Left cardiac atrium (tissue), 4 donors: ENCODE measurements around the gene SLC9A8. TPM values are rescaled to one million over a fixed set of nuclear protein-coding genes. Genes with fewer than 3 reads are reported as not detected.
"Not testable (repeated sequence)": the region's sequence is repeated elsewhere in the genome, so short reads cannot be mapped to it uniquely, and the experiment has no call there.

ENCODE experiments used
- ATAC-seq, 2 donors: fragments of 200-7000 bp; cut with Tn5 transposase; one replicate each; pipeline ENCODE4 v1.9.1; 2020; ENCODE audit warnings: mild to moderate bottlenecking in 2 of 2, moderate library complexity in 2 of 2
- DNase-seq: peaks from one replicate; pipeline ENCODE4 v3.0.0-alpha.2; 2020
- intact Hi-C, 2 donors: fragments of 100-400 bp; cut with DNase I; formaldehyde crosslinking; loops; one replicate each; pipeline versions ENCODE4 v1.14.1 to v1.15.1; 2022 to 2023
- total RNA-seq, 2 donors: library from RNA; stranded (reverse); fragmentation: NEBNext Ultra II Directional; extraction: Animal tissue kit (Norgen Biotek cat#: 25700); gene quantifications; one replicate each; pipeline ENCODE4 v1.2.1, GENCODE V29; 2021
- donor health status: DM: no; HTN: yes; CAD: no.
- donor health status: DM: no; HTN: yes; CAD: no; lungs with severe emphysema.
- donor health status: DM: yes; HTN: yes; CAD: no.
- donor health status: Dilated cardiomyopathy.

SLC9A8 gene
- total RNA-seq, 2 donors from 2014 or later, result 6.4 to 6.5 TPM

DNA sequence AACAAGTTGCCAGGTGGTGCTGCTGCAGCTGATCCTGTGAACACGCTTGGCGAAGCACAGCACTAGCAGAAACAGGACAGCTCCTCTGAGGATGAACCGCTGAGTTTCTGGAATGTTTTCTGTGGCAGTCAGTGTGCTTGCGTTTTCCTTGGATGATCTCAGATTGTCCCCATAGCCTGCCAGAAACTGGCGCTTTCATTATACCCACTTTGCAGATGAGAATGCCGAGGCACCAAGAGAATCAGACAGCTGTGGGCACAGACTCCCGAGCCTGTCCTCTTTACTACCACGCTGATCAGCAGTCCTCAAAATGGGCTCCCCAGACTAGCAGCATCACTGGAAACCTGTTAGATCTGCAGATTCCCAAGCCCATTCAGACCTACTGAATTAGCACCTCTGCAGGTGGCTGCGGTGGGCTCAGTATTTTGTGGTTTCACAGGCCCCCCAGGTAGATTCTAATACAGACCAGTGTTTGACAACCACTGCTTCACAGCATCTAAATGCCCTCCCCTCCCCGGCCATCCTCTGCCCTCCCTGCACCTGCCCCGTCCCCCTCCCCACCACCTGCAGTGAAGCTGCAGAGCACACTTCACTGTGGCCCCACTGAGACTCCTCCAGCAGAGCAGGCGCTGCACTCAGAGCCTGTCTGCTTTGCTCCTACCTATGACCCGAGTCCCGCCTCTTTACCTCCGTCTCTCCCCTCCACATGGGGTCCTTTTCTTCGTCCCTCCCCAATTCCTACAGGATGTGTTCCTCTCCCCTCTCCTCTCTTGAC, 73.1 kb downstream of the SLC9A8 start:
- DNase-seq (no peak), ATAC-seq (no peak)
- intact Hi-C loops, result no loop called here

GRCh38 chr20:49886571-49887213, 74.1 kb downstream of the SLC9A8 start:
- ATAC-seq, result no peak
- no peak for DNase-seq
- intact Hi-C loops, result no loop called here

DNA sequence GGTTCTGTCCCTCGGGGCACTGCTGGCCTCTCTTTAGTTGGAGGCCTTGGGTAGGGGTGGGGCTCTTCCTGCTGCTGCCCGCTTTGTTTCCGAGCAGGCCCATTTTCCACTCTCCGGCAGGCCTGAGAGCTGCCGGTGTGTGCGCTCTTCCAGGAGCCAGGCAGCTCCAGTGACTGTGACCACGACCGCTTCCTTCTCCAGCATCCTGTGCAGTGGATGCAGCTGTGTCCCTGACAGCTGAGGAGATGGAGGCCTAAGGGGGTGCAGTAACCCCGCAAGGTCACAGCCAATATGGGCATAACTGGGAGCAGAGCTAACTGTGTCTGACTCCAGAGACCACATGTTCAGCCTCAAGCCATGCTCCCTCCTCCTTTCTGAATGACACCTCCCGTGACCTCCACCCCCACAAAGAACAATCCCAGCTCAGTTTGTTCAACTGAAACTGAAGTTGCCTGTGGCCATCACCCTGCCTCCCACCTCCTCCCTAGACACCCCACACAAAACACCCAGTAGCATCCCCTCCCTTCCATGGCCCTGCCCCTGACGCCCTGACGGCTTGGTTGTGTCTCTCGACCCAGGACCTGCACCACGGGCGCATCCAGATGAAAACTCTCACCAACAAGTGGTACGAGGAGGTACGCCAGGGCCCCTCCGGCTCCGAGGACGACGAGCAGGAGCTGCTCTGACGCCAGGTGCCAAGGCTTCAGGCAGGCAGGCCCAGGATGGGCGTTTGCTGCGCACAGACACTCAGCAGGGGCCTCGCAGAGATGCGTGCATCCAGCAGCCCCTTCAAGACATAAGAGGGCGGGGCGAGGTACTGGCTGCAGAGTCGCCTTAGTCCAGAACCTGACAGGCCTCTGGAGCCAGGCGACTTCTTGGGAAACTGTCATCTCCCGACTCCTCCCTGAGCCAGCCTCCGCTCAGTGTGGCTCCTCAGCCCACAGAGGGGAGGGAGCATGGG, 74.9 kb downstream of the SLC9A8 start:
- ATAC-seq (peak; percentile 26 to 42), DNase-seq (no peak)
- intact Hi-C loops, result no loop called here

DNA sequence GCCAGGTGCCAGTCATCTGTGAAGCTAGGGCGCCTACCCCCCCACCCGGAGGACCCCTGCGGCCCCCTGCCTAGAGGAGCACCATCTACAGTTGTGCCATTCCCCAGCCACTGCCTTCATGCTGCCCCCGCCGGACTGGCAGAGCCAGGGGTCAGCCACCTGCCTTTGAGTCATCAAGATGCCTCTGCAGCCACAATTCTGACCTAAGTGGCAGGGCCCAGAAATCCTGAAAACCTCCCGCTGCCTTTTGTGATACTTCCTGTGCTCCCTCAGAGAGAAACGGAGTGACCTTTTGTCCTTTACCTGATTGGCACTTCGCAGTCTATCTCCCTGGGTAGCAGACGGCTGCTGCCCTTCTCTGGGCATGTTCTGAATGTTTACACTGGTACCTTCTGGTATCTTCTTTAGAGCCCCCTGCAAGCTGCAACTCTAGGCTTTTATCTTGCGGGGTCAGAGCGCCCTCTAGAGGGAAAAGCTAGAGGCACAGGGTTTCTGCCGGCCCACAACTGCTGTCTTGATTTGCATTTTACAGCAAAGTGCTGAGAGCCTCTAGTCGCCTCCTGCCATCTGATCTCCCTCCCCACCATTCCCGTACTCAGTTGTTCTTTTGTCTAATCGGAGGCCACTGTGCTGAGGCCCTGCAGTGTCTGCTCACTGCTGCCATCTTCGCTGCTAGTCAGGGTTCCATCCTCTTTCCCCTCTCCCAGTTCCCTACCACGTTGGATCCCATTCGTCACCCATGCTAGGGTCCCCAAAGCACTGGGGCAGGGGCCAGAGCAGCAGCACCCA, 75.8 kb downstream of the SLC9A8 start:
- ATAC-seq (peak in 1 of 2 donors; percentile 3), DNase-seq (no peak)
- intact Hi-C loops, result no loop called here

GRCh38 chr20:49889001-49889934, 76.6 kb downstream of the SLC9A8 start:
- intact Hi-C loops, result no loop called here
- DNase-seq, result no peak

GRCh38 chr20:49889935-49890333, 77.3 kb downstream of the SLC9A8 start:
- intact Hi-C loops, result no loop called here
- no peak for ATAC-seq
- DNase-seq, result no peak

More at GRCh38 chr20:49889001-49889934, 76.6 kb downstream of the SLC9A8 start:
- no peak for ATAC-seq

DNA sequence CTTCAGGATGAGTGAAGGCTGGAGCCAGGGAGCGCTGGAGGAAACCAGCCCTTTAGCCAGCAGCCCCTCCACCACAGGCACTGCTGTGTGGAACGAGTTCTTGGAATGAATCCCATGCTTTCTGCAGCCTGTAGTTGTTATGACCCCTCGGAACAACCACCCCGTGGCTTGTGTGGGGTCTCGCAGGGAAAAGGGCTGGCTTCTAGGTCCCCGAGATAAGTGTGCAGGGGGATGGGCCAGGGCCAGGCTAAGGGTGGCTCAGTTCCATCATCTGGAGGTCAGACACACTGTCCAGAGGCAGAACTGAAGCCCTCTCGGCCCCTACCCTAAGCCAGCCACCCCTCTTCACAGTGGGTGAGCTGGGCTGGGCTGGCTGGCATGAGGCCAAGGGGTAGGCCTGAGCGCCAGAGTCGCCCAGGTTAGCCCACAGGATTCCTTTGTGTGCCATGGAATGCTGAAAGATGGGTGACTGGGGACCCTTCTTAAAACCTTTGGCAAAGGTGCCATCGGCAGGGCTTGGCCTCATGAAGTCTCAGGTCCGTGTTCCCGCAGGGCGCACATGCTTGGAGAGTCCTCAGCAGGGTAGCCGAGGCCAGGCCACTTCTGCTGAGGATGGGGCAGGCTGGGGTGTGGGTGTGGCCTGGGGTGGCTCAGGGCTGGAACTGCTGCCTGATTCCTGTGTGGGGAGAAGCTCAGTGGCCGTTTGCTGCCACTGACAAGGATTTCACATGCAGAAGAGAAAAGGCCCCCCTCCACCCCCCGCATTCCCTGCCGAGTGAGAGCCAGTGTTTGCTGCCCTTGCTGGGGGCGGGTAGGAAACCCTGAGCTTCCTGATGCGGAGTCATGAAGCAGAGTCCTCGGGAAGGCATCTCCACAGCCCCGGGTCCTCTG, 78.1 kb downstream of the SLC9A8 start:
- intact Hi-C loops, result no loop called here
- ATAC-seq (no peak), DNase-seq (no peak)

GRCh38 chr20:49891476-49892110, 79.0 kb downstream of the SLC9A8 start:
- ATAC-seq, result no peak
- intact Hi-C loops, result no loop called here
- no peak for DNase-seq

GRCh38 chr20:49892260-49892659, 79.6 kb downstream of the SLC9A8 start:
- DNase-seq (no peak), ATAC-seq (peak in 1 of 2 donors; percentile 2)
- intact Hi-C loops, result no loop called here

GRCh38 chr20:49892817-49893216, 80.2 kb downstream of the SLC9A8 start:
- ATAC-seq, result peak; percentile 79 to 80
- intact Hi-C loops, result no loop called here
- peak; percentile 69 for DNase-seq

DNA sequence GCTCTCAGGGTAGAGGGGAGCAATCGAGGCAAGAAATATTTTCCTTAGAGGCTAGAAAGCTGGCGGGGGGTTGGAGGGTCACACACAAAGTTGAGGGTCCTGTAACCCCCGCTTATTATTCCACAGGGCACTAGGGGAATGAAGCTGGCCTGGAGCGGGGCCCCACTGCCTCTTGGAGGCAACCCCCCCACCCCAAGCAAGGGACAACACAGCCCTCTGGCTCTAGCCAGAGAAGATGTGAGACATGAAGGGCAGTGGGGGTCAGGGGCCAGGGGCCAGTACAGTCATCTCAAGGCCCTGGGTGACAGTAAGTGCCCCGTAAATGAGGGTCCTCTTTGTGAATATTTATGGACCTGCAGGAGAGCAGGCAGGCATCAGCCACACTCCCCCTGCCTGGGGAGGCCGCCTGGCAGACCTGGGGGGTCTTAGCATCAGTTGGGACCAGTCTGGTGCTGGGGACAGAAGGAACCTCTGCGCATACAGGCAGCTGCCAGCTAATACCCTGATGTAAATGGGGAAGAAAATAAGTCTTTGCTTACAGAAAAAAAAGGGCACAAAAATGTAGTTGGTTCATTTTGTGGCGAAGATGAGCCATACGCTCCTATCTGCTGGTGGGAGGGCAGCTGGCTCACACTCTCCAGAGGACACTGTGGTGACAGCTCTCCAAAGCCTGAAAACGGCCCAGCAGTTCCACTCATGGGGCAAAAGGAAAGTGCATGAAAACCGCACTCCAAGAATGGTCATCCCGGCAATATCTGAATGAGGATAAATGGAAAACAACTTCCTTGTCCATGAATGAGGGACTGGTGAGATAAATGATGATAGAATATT, 80.8 kb downstream of the SLC9A8 start:
- intact Hi-C loops, result no loop called here
- no peak for DNase-seq
- ATAC-seq, result peak; percentile 56 to 60

GRCh38 chr20:49894073-49894470, 81.4 kb downstream of the SLC9A8 start:
- intact Hi-C loops, result no loop called here
- no peak for DNase-seq
- no peak for ATAC-seq

DNA sequence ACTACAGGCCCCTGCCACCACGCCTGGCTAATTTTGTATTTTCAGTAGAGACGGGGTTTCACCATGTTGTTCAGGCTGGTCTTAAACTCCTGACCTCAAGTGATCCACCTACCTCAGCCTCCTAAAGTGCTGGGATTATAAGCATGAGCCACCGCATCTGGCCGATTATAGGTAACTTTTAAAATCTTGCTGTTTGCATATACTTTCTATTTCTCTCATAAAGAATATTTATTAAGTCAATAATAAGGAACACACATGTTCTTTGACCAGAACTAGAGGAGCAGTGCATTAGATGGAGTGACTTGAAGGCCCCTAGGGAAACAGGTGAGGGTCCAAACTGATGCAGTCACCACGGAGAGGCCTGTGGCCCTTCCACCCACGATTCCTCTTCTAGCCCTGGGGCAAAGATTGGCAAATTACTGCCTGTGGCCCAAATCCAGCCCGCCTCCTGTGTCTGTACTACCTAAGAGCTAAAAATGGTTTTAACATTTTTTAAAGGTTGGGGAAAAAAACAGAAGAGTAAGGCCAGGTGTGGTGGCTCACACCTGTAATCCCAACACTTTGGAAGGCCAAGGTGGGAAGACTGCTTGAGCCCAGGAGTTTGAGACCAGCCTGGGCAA, 83.0 kb downstream of the SLC9A8 start:
- DNase-seq, intact Hi-C loops, ATAC-seq: not testable (repeated sequence)

DNA sequence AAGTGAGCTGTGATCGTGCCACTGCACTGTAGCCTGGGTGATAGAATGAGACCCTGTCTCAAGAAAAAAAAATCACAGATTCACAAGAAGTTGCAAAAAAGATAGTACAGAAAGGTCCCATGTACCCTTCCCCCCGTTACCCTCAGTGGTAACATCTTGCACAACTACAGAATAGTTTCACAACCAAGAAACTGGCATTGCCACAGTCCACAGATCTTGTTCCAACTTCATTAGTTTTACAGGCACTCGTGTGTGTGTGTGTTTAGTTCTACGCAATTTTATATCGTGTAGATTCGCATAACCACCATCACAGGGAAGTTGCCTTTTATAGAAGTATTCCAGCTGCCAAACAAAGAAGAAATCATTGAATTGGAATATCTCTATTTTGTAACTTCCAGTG, 83.6 kb downstream of the SLC9A8 start:
- DNase-seq (no peak), ATAC-seq (no peak)
- intact Hi-C loops, result no loop called here
